A549 (cell line): ENCODE data around the gene EXPH5.

ENCODE experiments used
- BHLHE40 ChIP-seq: IDR thresholded peaks from 2 replicates; pipeline ENCODE4 v1.6.1; 2012; ENCODE audit warnings: low read depth, low read length, inconsistent platforms
- CHD4 ChIP-seq: fragments of 200-600 bp; sonication (generic); IDR thresholded peaks from 2 replicates; pipeline ENCODE4 v1.6.1; 2016; ENCODE audit warnings: antibody characterized with exemption, mild to moderate bottlenecking, borderline replicate concordance
- EP300 ChIP-seq, 2 experiments: fragments of >200 bp; sonication (Bioruptor Twin); formaldehyde crosslinking; IDR thresholded peaks; 2 replicates in 1 of 2; 3 replicates in 1 of 2; pipeline ENCODE4 v1.6.1; 2016 to 2017
- MAZ ChIP-seq: fragments of 150-350 bp; IDR thresholded peaks from 2 replicates; pipeline ENCODE4 v1.6.1; 2014; ENCODE audit warnings: antibody characterized with exemption, low read depth, low read length, borderline replicate concordance
- POLR2A ChIP-seq: IDR thresholded peaks from 2 replicates; pipeline ENCODE4 v1.6.1; 2012; ENCODE audit warnings: mild to moderate bottlenecking, low read length
- RAD21 ChIP-seq, 2 experiments: fragments of >200 bp in 1 of 2; sonication (Bioruptor Twin) in 1 of 2; formaldehyde crosslinking in 1 of 2; IDR thresholded peaks in 1 of 2; conservative IDR thresholded peaks in 1 of 2; 2 replicates in 1 of 2; 3 replicates in 1 of 2; pipeline ENCODE4 v1.6.1; 2012 to 2018; ENCODE audit warnings: inconsistent platforms in 1 of 2
- TF ChIP-seq, protein P1 (sequence below): fragments of >200 bp; sonication (Bioruptor Twin); formaldehyde crosslinking; IDR thresholded peaks from 3 replicates; pipeline ENCODE4 v1.5.1; 2016

GRCh38 chr11:108467091-108467823 lies 126.3 kb downstream of the EXPH5 start, which contains the start of gene C11orf65:
- no peak for TF ChIP-seq RAD21 (conservative IDR thresholded peaks at IDR 0.05 in 1 of 2, IDR thresholded peaks at IDR 0.05 in 1 of 2)
- TF ChIP-seq, protein P1, sequence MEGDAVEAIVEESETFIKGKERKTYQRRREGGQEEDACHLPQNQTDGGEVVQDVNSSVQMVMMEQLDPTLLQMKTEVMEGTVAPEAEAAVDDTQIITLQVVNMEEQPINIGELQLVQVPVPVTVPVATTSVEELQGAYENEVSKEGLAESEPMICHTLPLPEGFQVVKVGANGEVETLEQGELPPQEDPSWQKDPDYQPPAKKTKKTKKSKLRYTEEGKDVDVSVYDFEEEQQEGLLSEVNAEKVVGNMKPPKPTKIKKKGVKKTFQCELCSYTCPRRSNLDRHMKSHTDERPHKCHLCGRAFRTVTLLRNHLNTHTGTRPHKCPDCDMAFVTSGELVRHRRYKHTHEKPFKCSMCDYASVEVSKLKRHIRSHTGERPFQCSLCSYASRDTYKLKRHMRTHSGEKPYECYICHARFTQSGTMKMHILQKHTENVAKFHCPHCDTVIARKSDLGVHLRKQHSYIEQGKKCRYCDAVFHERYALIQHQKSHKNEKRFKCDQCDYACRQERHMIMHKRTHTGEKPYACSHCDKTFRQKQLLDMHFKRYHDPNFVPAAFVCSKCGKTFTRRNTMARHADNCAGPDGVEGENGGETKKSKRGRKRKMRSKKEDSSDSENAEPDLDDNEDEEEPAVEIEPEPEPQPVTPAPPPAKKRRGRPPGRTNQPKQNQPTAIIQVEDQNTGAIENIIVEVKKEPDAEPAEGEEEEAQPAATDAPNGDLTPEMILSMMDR: no peak
- peak; percentile 87 for TF ChIP-seq POLR2A
- TF ChIP-seq BHLHE40: no peak
- no peak for TF ChIP-seq CHD4
- no peak for TF ChIP-seq EP300 (IDR thresholded peaks at IDR 0.05)
- TF ChIP-seq MAZ: no peak
